Stimulated activated CD8-positive, alpha-beta memory T cell treated with anti-CD3 and anti-CD28 coated beads, Interleukin-4, amount 100 ng/mL, for 4 hours (primary cell): ENCODE results near the gene FSTL4.

Source experiments
- DNase-seq, 2 donors: peaks; one replicate each; pipeline ENCODE4 v3.0.0-alpha.2; 2020; ENCODE audit warnings: low read depth in 2 of 2, low spot score in 1 of 2

Gene FSTL4

GRCh38 chr5:133611357-133612248, 738 bp downstream of the FSTL4 start:
- DNase-seq: no peak

GRCh38 chr5:133610489-133611356, 1.6 kb downstream of the FSTL4 start:
- DNase-seq: no peak

- no peak for DNase-seq
Measured at GRCh38 chr5:133607451-133607850, 4.9 kb downstream of the FSTL4 start.

GRCh38 chr5:133606835-133607234, 5.5 kb downstream of the FSTL4 start:
- DNase-seq: no peak

GRCh38 chr5:133605323-133605722, 7.0 kb downstream of the FSTL4 start:
- DNase-seq: no peak

GRCh38 chr5:133603711-133604110, 8.6 kb downstream of the FSTL4 start:
- DNase-seq: no peak

GRCh38 chr5:133602835-133603380, 9.4 kb downstream of the FSTL4 start:
- DNase-seq: no peak

- DNase-seq: no peak
Measured at GRCh38 chr5:133599600-133599999, 12.7 kb downstream of the FSTL4 start.

GRCh38 chr5:133599044-133599443, 13.3 kb downstream of the FSTL4 start:
- no peak for DNase-seq

- DNase-seq: no peak
Measured at GRCh38 chr5:133596049-133596448, 16.3 kb downstream of the FSTL4 start.

- DNase-seq: no peak
Measured at GRCh38 chr5:133595465-133595864, 16.9 kb downstream of the FSTL4 start.

GRCh38 chr5:133589286-133589685, 23.1 kb downstream of the FSTL4 start:
- DNase-seq: no peak

- no peak for DNase-seq
Measured at GRCh38 chr5:133582971-133583370, 29.4 kb downstream of the FSTL4 start.

GRCh38 chr5:133581918-133582317, 30.4 kb downstream of the FSTL4 start:
- DNase-seq: no peak

GRCh38 chr5:133581348-133581747, 31.0 kb downstream of the FSTL4 start:
- no peak for DNase-seq

- no peak for DNase-seq
Measured at GRCh38 chr5:133580618-133581017, 31.7 kb downstream of the FSTL4 start.

GRCh38 chr5:133579766-133580165, 32.6 kb downstream of the FSTL4 start:
- no peak for DNase-seq

GRCh38 chr5:133569347-133569746, 43.0 kb downstream of the FSTL4 start:
- no peak for DNase-seq

GRCh38 chr5:133565993-133566392, 46.3 kb downstream of the FSTL4 start:
- no peak for DNase-seq

GRCh38 chr5:133564921-133565565, 47.3 kb downstream of the FSTL4 start:
- no peak for DNase-seq

- no peak for DNase-seq
Measured at GRCh38 chr5:133562554-133562953, 49.8 kb downstream of the FSTL4 start.
